Omental fat pad (tissue), 4 donors: ENCODE data around the gene FRMD4A. TPM values are rescaled to one million over a fixed set of nuclear protein-coding genes. Genes with fewer than 3 reads are reported as not detected.
A peak's percentile ranks its signal among the peaks of the same experiment; 100 is the strongest.

Experiments
- ATAC-seq: fragments of 150-250 bp; one replicate; pipeline ENCODE4 v1.9.1; 2016; ENCODE audit warnings: mild to moderate bottlenecking, moderate library complexity; ENCODE audit not compliant: low FRiP score
- DNase-seq: peaks from one replicate; pipeline ENCODE4 v3.0.0-alpha.2; 2019; ENCODE audit warnings: low spot score
- CTCF ChIP-seq, 3 donors: fragments of 450-650 bp; IDR thresholded peaks; one replicate each; pipeline ENCODE4 v1.5.1; 2016 to 2017; ENCODE audit warnings: antibody characterized with exemption in 3 of 3, mild to moderate bottlenecking in 3 of 3, moderate library complexity in 2 of 3
- total RNA-seq, 4 donors: library from RNA; depleted of rRNA; stranded (reverse); fragments of >200 nt; gene quantifications; one replicate each; pipeline ENCODE4 v1.1.0, GENCODE V29; 2016

FRMD4A gene
- total RNA-seq, 4 donors from 2014 or later: 66.8 to 119 (median 81.6) TPM

DNA sequence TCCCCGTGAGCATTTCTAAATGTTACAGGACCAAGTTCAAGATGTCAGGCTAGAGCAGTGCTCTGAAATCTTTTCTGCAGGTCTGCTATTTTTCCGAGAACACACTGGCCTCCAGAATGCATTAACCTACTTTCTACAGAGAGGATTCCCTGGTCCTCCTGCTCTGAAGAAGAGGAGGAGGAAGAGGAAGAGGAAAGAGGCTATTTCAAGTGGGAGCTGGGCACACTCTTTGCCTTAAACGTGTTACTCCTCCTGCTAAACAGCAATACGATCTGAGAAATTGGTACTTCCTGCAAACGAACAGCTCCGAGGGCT, 157.4 kb downstream of the FRMD4A start:
- peak; percentile 57 for ATAC-seq
- no peak for TF ChIP-seq CTCF (IDR thresholded peaks at IDR 0.05)
- no peak for DNase-seq

DNA sequence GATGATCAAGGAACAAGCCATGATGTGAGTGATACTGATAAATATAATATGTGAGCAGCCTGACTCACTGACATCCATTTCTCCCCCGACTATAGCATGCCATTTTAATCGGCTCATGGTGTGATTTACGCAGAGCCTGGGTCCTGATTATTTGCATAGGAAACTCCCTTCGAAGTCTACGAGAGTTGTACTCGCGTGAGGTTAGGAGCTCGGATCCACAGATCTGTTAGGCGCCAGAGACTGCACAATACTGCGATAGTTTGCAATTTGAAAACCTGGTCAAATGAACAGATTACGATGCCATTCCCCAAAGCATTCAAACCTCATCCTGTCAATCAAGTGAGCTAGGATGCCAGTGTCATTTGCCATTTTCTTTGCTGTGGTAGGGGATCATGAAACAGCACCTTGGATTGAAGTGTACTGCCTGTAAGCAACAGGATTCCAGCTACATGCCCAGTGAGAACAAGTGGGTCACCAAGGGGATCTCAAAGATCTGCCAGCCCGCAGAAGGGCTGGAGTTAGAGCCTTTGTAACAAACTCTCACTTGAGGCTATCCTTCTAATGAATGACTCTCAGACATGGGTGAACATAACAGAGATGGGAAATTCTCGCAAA, 158.3 kb downstream of the FRMD4A start:
- TF ChIP-seq CTCF (IDR thresholded peaks at IDR 0.05): no peak
- no peak for ATAC-seq

DNA sequence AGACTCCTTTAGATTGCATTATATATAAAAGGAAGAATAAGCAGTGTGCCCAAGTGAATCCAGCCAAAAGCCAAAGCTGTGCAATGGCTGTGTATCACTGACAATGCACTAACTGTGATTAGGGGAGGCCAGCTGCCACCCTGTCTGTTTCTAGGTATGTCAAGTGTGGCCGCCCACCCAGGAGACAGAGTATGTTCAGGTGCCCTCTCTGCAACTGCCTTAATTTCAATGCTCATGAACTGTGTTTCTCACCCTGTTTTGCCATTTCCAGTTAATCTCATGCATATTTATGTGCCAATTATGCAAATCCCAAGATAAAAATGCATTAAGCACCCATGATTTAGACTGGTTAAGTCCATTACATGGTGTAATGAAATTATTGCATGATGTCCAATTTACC, 159.4 kb downstream of the FRMD4A start:
- DNase-seq (no peak), ATAC-seq (no peak)
- TF ChIP-seq CTCF (IDR thresholded peaks at IDR 0.05): no peak

More for the DNA sequence above, 158.3 kb downstream of the FRMD4A start:
- DNase-seq: no peak

DNA sequence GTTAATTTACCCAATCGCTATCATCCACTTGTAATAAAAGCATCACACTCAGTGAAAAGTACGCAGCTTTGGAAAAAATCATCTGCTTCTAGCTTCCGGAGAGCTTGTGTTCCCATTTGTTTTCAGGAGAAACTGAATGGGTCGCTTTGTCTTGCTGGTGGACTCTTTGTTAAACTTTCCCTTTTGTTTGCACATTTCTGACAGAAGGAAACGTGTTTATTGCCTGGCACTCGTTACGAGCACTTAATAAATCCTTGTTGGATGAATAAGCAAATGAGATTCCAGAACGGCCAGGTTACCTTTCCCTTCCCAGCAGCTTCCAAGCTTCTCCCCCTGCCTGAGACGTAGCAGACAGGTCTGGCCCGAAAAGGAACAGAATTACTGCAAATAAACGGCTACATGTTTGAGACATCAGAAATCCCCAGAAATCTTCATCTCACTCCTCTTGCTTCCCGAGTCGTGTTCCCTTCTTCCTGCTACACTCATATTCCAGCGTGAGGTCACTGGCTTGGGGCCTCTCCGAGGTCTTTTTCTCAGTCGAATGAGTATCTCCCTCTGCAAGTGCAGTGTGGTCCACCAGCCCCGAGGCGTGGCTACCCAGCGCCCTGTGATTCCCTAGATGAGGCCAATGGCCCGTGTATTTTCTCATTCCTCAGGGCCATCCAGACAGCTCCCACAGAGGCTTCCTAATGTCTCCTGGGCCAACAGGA, 167.2 kb downstream of the FRMD4A start:
- no peak for TF ChIP-seq CTCF (IDR thresholded peaks at IDR 0.05)
- ATAC-seq (no peak), DNase-seq (no peak)

GRCh38 chr10:14162629-14163344, 167.9 kb downstream of the FRMD4A start:
- DNase-seq (no peak), ATAC-seq (no peak)
- no peak for TF ChIP-seq CTCF (IDR thresholded peaks at IDR 0.05)

GRCh38 chr10:14162061-14162460, 168.7 kb downstream of the FRMD4A start:
- DNase-seq (no peak), ATAC-seq (no peak)
- no peak for TF ChIP-seq CTCF (IDR thresholded peaks at IDR 0.05)
